GM23338 (cell line): ENCODE results near the gene CYRIA.

Source experiments
- CREB1 ChIP-seq: fragments of 250-450 bp; sonication (Bioruptor Pico); IDR thresholded peaks from 2 replicates; pipeline ENCODE4 v1.5.0; 2020; ENCODE audit warnings: low read depth, mild to moderate bottlenecking, moderate library complexity
- CTCF ChIP-seq, 2 experiments: fragments of 200-600 bp in 1 of 2; sonication (generic) in 1 of 2; conservative IDR thresholded peaks; 2 replicates each; pipeline versions ENCODE4 v1.5.1 to v1.6.1; 2016 to 2017; ENCODE audit warnings: antibody characterized with exemption in 2 of 2, low read depth in 2 of 2, mild to moderate bottlenecking in 2 of 2, moderate library complexity in 1 of 2
- POLR2AphosphoS5 ChIP-seq: IDR thresholded peaks from 2 replicates; pipeline ENCODE4 v1.6.1; 2016; ENCODE audit warnings: antibody characterized with exemption, low read depth

- TF ChIP-seq CTCF (conservative IDR thresholded peaks at IDR 0.05; ENCODE audit: low read depth in 2 of 2) (no peak), POLR2AphosphoS5 (no peak), CREB1 (no peak)
Measured at GRCh38 chr2:16655905-16656642, 9.6 kb downstream of the CYRIA start.
